Dedifferentiated amniotic fluid mesenchymal stem cell (primary cell): ENCODE results near the gene DCTD.

ENCODE experiments used
- DNase-seq: peaks from one replicate; pipeline ENCODE4 v3.0.0-alpha.2; 2016; ENCODE audit errors: extremely low spot score

Gene DCTD

GRCh38 chr4:182871616-182872015, 45.6 kb downstream of the DCTD start:
- no peak for DNase-seq

GRCh38 chr4:182869697-182870096, 47.5 kb downstream of the DCTD start:
- no peak for DNase-seq

GRCh38 chr4:182866746-182867145, 50.4 kb downstream of the DCTD start:
- no peak for DNase-seq

- DNase-seq: no peak
Measured at GRCh38 chr4:182863501-182863900, 53.7 kb downstream of the DCTD start.

- DNase-seq: no peak
Measured at GRCh38 chr4:182862921-182863320, 54.3 kb downstream of the DCTD start.

GRCh38 chr4:182862141-182862875, 54.9 kb downstream of the DCTD start:
- DNase-seq: no peak

- no peak for DNase-seq
Measured at GRCh38 chr4:182861346-182861745, 55.8 kb downstream of the DCTD start.

GRCh38 chr4:182859730-182860129, 57.5 kb downstream of the DCTD start:
- no peak for DNase-seq

GRCh38 chr4:182858711-182859110, 58.5 kb downstream of the DCTD start:
- no peak for DNase-seq

- DNase-seq: no peak
Measured at GRCh38 chr4:182856862-182857261, 60.3 kb downstream of the DCTD start.

GRCh38 chr4:182855877-182856276, 61.3 kb downstream of the DCTD start:
- DNase-seq: no peak

- DNase-seq: no peak
Measured at GRCh38 chr4:182855312-182855711, 61.9 kb downstream of the DCTD start.

GRCh38 chr4:182854466-182854865, 62.7 kb downstream of the DCTD start:
- no peak for DNase-seq

GRCh38 chr4:182853731-182854330, 63.4 kb downstream of the DCTD start:
- no peak for DNase-seq

GRCh38 chr4:182848685-182849084, 68.5 kb downstream of the DCTD start:
- DNase-seq: no peak

GRCh38 chr4:182847576-182848450, 69.4 kb downstream of the DCTD start:
- DNase-seq: no peak

- no peak for DNase-seq
Measured at GRCh38 chr4:182846036-182846435, 71.2 kb downstream of the DCTD start.

GRCh38 chr4:182845618-182846017, 71.6 kb downstream of the DCTD start:
- no peak for DNase-seq

GRCh38 chr4:182843808-182844325, 73.3 kb downstream of the DCTD start:
- no peak for DNase-seq

- DNase-seq: no peak
Measured at GRCh38 chr4:182842759-182843390, 74.3 kb downstream of the DCTD start.

- DNase-seq: no peak
Measured at GRCh38 chr4:182842104-182842600, 75.0 kb downstream of the DCTD start.

- DNase-seq: no peak
Measured at GRCh38 chr4:182840108-182840507, 77.1 kb downstream of the DCTD start.
